Measurements from ENCODE around the gene CA9. TPM values are rescaled to one million over a fixed set of nuclear protein-coding genes. Genes with fewer than 3 reads are reported as not detected.

The CA9 gene
- total and polyA plus RNA-seq, 9 of the 15 experiments (the other 6 are each of a cell fraction or from before 2014, with no cell fraction given), result 0.15 to 10.6 (median 0.60) TPM; not detected in 4

GRCh38 chr9:35728041-35728971 is 54.6 kb downstream of the CA9 start (continued):
- TF ChIP-seq ETS1 (conservative IDR thresholded peaks at IDR 0.05; ENCODE audit: control insufficient read depth, low read depth, low read length), result 0 out of 2 replicates have a peak, but pooled peaks have one; percentile 43
- TF ChIP-seq TGIF2 (CRISPR knock-in tag; IDR thresholded peaks at IDR 0.05), result no peak
- TF ChIP-seq, protein P1, sequence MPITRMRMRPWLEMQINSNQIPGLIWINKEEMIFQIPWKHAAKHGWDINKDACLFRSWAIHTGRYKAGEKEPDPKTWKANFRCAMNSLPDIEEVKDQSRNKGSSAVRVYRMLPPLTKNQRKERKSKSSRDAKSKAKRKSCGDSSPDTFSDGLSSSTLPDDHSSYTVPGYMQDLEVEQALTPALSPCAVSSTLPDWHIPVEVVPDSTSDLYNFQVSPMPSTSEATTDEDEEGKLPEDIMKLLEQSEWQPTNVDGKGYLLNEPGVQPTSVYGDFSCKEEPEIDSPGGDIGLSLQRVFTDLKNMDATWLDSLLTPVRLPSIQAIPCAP (CRISPR knock-in tag; IDR thresholded peaks at IDR 0.05; ENCODE audit: borderline replicate concordance), result no peak
- TF ChIP-seq EGR1 (conservative IDR thresholded peaks at IDR 0.05), result peak; percentile 41; the same call in 1 of the 2 replicates
- no peak for TF ChIP-seq SMAD3 (CRISPR knock-in tag; conservative IDR thresholded peaks at IDR 0.05)
- no peak for TF ChIP-seq GABPB2 (CRISPR knock-in tag; conservative IDR thresholded peaks at IDR 0.05)
- TF ChIP-seq, protein P2, sequence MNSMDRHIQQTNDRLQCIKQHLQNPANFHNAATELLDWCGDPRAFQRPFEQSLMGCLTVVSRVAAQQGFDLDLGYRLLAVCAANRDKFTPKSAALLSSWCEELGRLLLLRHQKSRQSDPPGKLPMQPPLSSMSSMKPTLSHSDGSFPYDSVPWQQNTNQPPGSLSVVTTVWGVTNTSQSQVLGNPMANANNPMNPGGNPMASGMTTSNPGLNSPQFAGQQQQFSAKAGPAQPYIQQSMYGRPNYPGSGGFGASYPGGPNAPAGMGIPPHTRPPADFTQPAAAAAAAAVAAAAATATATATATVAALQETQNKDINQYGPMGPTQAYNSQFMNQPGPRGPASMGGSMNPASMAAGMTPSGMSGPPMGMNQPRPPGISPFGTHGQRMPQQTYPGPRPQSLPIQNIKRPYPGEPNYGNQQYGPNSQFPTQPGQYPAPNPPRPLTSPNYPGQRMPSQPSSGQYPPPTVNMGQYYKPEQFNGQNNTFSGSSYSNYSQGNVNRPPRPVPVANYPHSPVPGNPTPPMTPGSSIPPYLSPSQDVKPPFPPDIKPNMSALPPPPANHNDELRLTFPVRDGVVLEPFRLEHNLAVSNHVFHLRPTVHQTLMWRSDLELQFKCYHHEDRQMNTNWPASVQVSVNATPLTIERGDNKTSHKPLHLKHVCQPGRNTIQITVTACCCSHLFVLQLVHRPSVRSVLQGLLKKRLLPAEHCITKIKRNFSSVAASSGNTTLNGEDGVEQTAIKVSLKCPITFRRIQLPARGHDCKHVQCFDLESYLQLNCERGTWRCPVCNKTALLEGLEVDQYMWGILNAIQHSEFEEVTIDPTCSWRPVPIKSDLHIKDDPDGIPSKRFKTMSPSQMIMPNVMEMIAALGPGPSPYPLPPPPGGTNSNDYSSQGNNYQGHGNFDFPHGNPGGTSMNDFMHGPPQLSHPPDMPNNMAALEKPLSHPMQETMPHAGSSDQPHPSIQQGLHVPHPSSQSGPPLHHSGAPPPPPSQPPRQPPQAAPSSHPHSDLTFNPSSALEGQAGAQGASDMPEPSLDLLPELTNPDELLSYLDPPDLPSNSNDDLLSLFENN (IDR thresholded peaks at IDR 0.05; ENCODE audit: low read depth in 2 of 2, low read length in 2 of 2), result peak in 1 of 2 experiments; percentile 73; a peak in 1 of 4 replicates
- TF ChIP-seq MYC (IDR thresholded peaks at IDR 0.05; ENCODE audit: low read depth, low read length), result no peak
- TF ChIP-seq MYC (CRISPR knock-in tag; IDR thresholded peaks at IDR 0.05; ENCODE audit: borderline replicate concordance, low read depth), result no peak
- peak; percentile 65 for TF ChIP-seq HMGN3 (IDR thresholded peaks at IDR 0.05; ENCODE audit: borderline replicate concordance, extremely low read depth, insufficient read length, low read depth, low read length)
- TF ChIP-seq, protein P3, sequence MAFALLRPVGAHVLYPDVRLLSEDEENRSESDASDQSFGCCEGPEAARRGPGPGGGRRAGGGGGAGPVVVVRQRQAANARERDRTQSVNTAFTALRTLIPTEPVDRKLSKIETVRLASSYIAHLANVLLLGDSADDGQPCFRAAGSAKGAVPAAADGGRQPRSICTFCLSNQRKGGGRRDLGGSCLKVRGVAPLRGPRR (CRISPR knock-in tag; IDR thresholded peaks at IDR 0.05), result no peak
- peak; percentile 91 for TF ChIP-seq THRB (CRISPR knock-in tag; conservative IDR thresholded peaks at IDR 0.05)
- TF ChIP-seq POU5F1 (IDR thresholded peaks at IDR 0.05; ENCODE audit: borderline replicate concordance, low read depth, low read length, partially characterized antibody), result no peak
- no peak for TF ChIP-seq CAMTA2 (CRISPR knock-in tag; conservative IDR thresholded peaks at IDR 0.05)
- no peak for TF ChIP-seq PCBP2 (IDR thresholded peaks at IDR 0.05; ENCODE audit: low read depth, low read length, poor library complexity, severe bottlenecking)
- 0 out of 2 replicates have a peak, but pooled peaks have one; percentile 26 for TF ChIP-seq HDGF (IDR thresholded peaks at IDR 0.05)
- TF ChIP-seq ZEB2 (IDR thresholded peaks at IDR 0.05), result peak; percentile 75
- peak; percentile 81 for TF ChIP-seq POLR2AphosphoS5 (IDR thresholded peaks at IDR 0.05; ENCODE audit: control insufficient read depth, insufficient read depth, low read depth, low read length)
- no peak for TF ChIP-seq SLC30A9 (CRISPR knock-in tag; IDR thresholded peaks at IDR 0.05)

Data from K562 (cell line).